DMS79 treated with DMSO at 0.1 percent for 48 hours (cell line): Measurements from ENCODE around the gene BAHD1.

Experiments
- DNase-seq: peaks from one replicate; lab custom pipeline; 2025; lab: John Stamatoyannopoulos, UW

The BAHD1 gene

GRCh38 chr15:40424483-40425115, 16.2 kb upstream of the BAHD1 start:
- no peak for DNase-seq

GRCh38 chr15:40425681-40426080, 15.1 kb upstream of the BAHD1 start:
- DNase-seq: no peak

GRCh38 chr15:40427188-40427587, 13.6 kb upstream of the BAHD1 start:
- DNase-seq: no peak

GRCh38 chr15:40428185-40428584, 12.6 kb upstream of the BAHD1 start:
- DNase-seq: peak; percentile 63

GRCh38 chr15:40429068-40429710, 11.6 kb upstream of the BAHD1 start:
- DNase-seq: no peak

- no peak for DNase-seq
Measured at GRCh38 chr15:40430271-40430805, 10.4 kb upstream of the BAHD1 start.

- no peak for DNase-seq
Measured at GRCh38 chr15:40435023-40435709, 5.6 kb upstream of the BAHD1 start.

GRCh38 chr15:40435710-40436089, 5.1 kb upstream of the BAHD1 start:
- DNase-seq: peak; percentile 3

GRCh38 chr15:40436116-40436891, 4.4 kb upstream of the BAHD1 start:
- peak; percentile 20 for DNase-seq

- no peak for DNase-seq
Measured at GRCh38 chr15:40436892-40437751, 3.6 kb upstream of the BAHD1 start.

GRCh38 chr15:40437752-40438687, 2.7 kb upstream of the BAHD1 start:
- no peak for DNase-seq

- DNase-seq: no peak
Measured at GRCh38 chr15:40438712-40439111, 2.0 kb upstream of the BAHD1 start.

GRCh38 chr15:40439461-40439959, 1.2 kb upstream of the BAHD1 start:
- DNase-seq: peak; percentile 12

GRCh38 chr15:40439960-40440742, 602 bp upstream of the BAHD1 start:
- DNase-seq: peak; percentile 41

- no peak for DNase-seq
Measured at GRCh38 chr15:40441565-40442531, 1.1 kb downstream of the BAHD1 start.

- no peak for DNase-seq
Measured at GRCh38 chr15:40443255-40443654, 2.5 kb downstream of the BAHD1 start.

- DNase-seq: peak; percentile 3
Measured at GRCh38 chr15:40443846-40444245, 3.1 kb downstream of the BAHD1 start.

GRCh38 chr15:40444736-40445135, 4.0 kb downstream of the BAHD1 start:
- no peak for DNase-seq
